GM10266 (cell line): Measurements from ENCODE around the gene PIBF1.
"Not testable (repeated sequence)": the region's sequence is repeated elsewhere in the genome, so short reads cannot be mapped to it uniquely, and the experiment has no call there.

Source experiments
- DNase-seq: peaks from one replicate; pipeline ENCODE4 v3.0.0; 2012; ENCODE audit errors: extremely low spot score
- CTCF ChIP-seq: IDR thresholded peaks from 2 replicates; pipeline ENCODE4 v1.5.1; 2012; ENCODE audit warnings: mild to moderate bottlenecking, low read depth; ENCODE audit not compliant: control insufficient read depth, insufficient read depth; ENCODE audit errors: missing control alignments

Gene PIBF1

GRCh38 chr13:72798817-72799216 is 16.9 kb downstream of the PIBF1 start:
- DNase-seq = no peak
- TF ChIP-seq CTCF = no peak

GRCh38 chr13:72804301-72804700 is 22.4 kb downstream of the PIBF1 start:
- DNase-seq = no peak

GRCh38 chr13:72805676-72806346 is 23.9 kb downstream of the PIBF1 start:
- no peak for DNase-seq
- TF ChIP-seq CTCF = no peak

More at GRCh38 chr13:72804301-72804700, 22.4 kb downstream of the PIBF1 start:
- TF ChIP-seq CTCF = no peak

GRCh38 chr13:72806514-72806913 is 24.6 kb downstream of the PIBF1 start:
- DNase-seq = not testable (repeated sequence)

GRCh38 chr13:72808917-72809500 is 27.1 kb downstream of the PIBF1 start:
- no peak for DNase-seq
- peak; percentile 35 for TF ChIP-seq CTCF

GRCh38 chr13:72820156-72820897 is 38.4 kb downstream of the PIBF1 start:
- DNase-seq = no peak

GRCh38 chr13:72820898-72821279 is 39.0 kb downstream of the PIBF1 start:
- TF ChIP-seq CTCF = no peak
- no peak for DNase-seq

More at GRCh38 chr13:72820156-72820897, 38.4 kb downstream of the PIBF1 start:
- TF ChIP-seq CTCF = no peak

- no peak for TF ChIP-seq CTCF
- DNase-seq = no peak
Observed at GRCh38 chr13:72823081-72823480, 41.1 kb downstream of the PIBF1 start.
